H9 (cell line): ENCODE data around the gene TWF1. TPM values are rescaled to one million over a fixed set of nuclear protein-coding genes. Genes with fewer than 3 reads are reported as not detected.
"Not testable (repeated sequence)": the region's sequence is repeated elsewhere in the genome, so short reads cannot be mapped to it uniquely, and the experiment has no call there.

ENCODE experiments used
- DNase-seq: peaks from one replicate; pipeline ENCODE4 v3.0.0-alpha.2; 2017
- H2AFZ ChIP-seq: one replicate; pipeline ENCODE4 v1.6.1; 2013; ENCODE audit warnings: mild to moderate bottlenecking, low read length, control low read depth, moderate library complexity
- H2AK5ac ChIP-seq: 2 replicates; pipeline ENCODE4 v1.6.1; 2013; ENCODE audit warnings: low read length, control low read depth, mixed read lengths; ENCODE audit not compliant: insufficient read length
- H2BK120ac ChIP-seq: one replicate; pipeline ENCODE4 v1.6.1; 2013; ENCODE audit warnings: low read depth, mild to moderate bottlenecking, low read length, control low read depth, inconsistent platforms; ENCODE audit not compliant: poor library complexity, severe bottlenecking
- H2BK12ac ChIP-seq: 2 replicates; pipeline ENCODE4 v1.6.1; 2013; ENCODE audit warnings: low read length, control low read depth, mixed read lengths, low read depth; ENCODE audit not compliant: insufficient read length
- H2BK15ac ChIP-seq: 2 replicates; pipeline ENCODE4 v1.6.1; 2013; ENCODE audit warnings: low read depth, low read length, control low read depth
- H2BK20ac ChIP-seq: one replicate; pipeline ENCODE4 v1.6.1; 2013; ENCODE audit warnings: low read depth, mild to moderate bottlenecking, low read length, control low read depth, inconsistent platforms; ENCODE audit not compliant: poor library complexity, severe bottlenecking
- H2BK5ac ChIP-seq: 2 replicates; pipeline ENCODE4 v1.6.1; 2013; ENCODE audit warnings: low read length, control low read depth, mixed read lengths; ENCODE audit not compliant: insufficient read length
- H3K14ac ChIP-seq: 2 replicates; pipeline ENCODE4 v1.6.1; 2013; ENCODE audit warnings: low read length, control low read depth; ENCODE audit not compliant: insufficient read depth
- H3K18ac ChIP-seq: 2 replicates; pipeline ENCODE4 v1.6.1; 2013; ENCODE audit warnings: low read depth, mild to moderate bottlenecking, mixed read lengths, low read length, control low read depth; ENCODE audit not compliant: insufficient read length
- H3K23ac ChIP-seq: 2 replicates; pipeline ENCODE4 v1.6.1; 2013; ENCODE audit warnings: low read length, control low read depth, mixed read lengths, low read depth; ENCODE audit not compliant: insufficient read length
- H3K23me2 ChIP-seq: 2 replicates; pipeline ENCODE4 v1.6.1; 2013; ENCODE audit warnings: low read depth, mild to moderate bottlenecking, mixed read lengths, low read length, control low read depth; ENCODE audit not compliant: insufficient read length, poor library complexity, severe bottlenecking
- H3K27ac ChIP-seq: 2 replicates; pipeline ENCODE4 v1.5.1; 2013; ENCODE audit warnings: low read length, control low read depth, mixed read lengths, low read depth; ENCODE audit not compliant: insufficient read length
- H3K27me3 ChIP-seq: 2 replicates; pipeline ENCODE4 v1.6.1; 2013; ENCODE audit warnings: low read length, control low read depth, inconsistent platforms; ENCODE audit not compliant: insufficient read depth
- H3K4ac ChIP-seq: 2 replicates; pipeline ENCODE4 v1.6.1; 2013; ENCODE audit warnings: low read depth, mild to moderate bottlenecking, control low read depth, inconsistent platforms, low read length, moderate library complexity
- H3K4me1 ChIP-seq: 2 replicates; pipeline ENCODE4 v1.6.1; 2013; ENCODE audit warnings: low read length, control low read depth, inconsistent platforms; ENCODE audit not compliant: insufficient read depth
- H3K4me2 ChIP-seq: 2 replicates; pipeline ENCODE4 v1.6.1; 2013; ENCODE audit warnings: low read length, control low read depth, mixed read lengths; ENCODE audit not compliant: insufficient read length, insufficient read depth
- H3K56ac ChIP-seq: 2 replicates; pipeline ENCODE4 v1.6.1; 2013; ENCODE audit warnings: low read depth, mild to moderate bottlenecking, mixed read lengths, low read length, control low read depth; ENCODE audit not compliant: insufficient read length
- H3K79me1 ChIP-seq: 2 replicates; pipeline ENCODE4 v1.6.1; 2013; ENCODE audit warnings: low read depth, mild to moderate bottlenecking, moderate library complexity, low read length, control low read depth, inconsistent platforms; ENCODE audit not compliant: insufficient read depth, poor library complexity, severe bottlenecking
- H3K79me2 ChIP-seq: 2 replicates; pipeline ENCODE4 v1.6.1; 2013; ENCODE audit warnings: low read length, control low read depth, inconsistent platforms; ENCODE audit not compliant: insufficient read depth
- H3K9ac ChIP-seq: 2 replicates; pipeline ENCODE4 v1.6.1; 2013; ENCODE audit warnings: low read length, control low read depth, mixed read lengths; ENCODE audit not compliant: insufficient read length; ENCODE audit errors: extremely low read depth
- H3K9me3 ChIP-seq: one replicate; pipeline ENCODE4 v1.6.1; 2013; ENCODE audit warnings: low read depth, low read length, inconsistent platforms; ENCODE audit not compliant: control insufficient read depth
- H3T11ph ChIP-seq: one replicate; pipeline ENCODE4 v1.6.1; 2013; ENCODE audit warnings: mild to moderate bottlenecking, low read length, control low read depth, inconsistent platforms
- H4K20me1 ChIP-seq: one replicate; pipeline ENCODE4 v1.6.1; 2013; ENCODE audit not compliant: control insufficient read depth, insufficient read length, insufficient read depth
- H4K5ac ChIP-seq: 2 replicates; pipeline ENCODE4 v1.6.1; 2013; ENCODE audit warnings: low read depth, mild to moderate bottlenecking, mixed read lengths, low read length, control low read depth; ENCODE audit not compliant: insufficient read length
- H4K8ac ChIP-seq: replicated peaks from 2 replicates; pipeline ENCODE4 v1.6.1; 2013; ENCODE audit warnings: low read length, control low read depth, mixed read lengths, low read depth; ENCODE audit not compliant: insufficient read length
- H4K91ac ChIP-seq: 2 replicates; pipeline ENCODE4 v1.6.1; 2013; ENCODE audit warnings: low read depth, mild to moderate bottlenecking, moderate library complexity, mixed read lengths, low read length, control low read depth; ENCODE audit not compliant: insufficient read length
- H3K27ac Mint-ChIP-seq, 3 experiments: 2 replicates in 2 of 3; 3 replicates in 1 of 3; pipeline ENCODE4 v1.8.0; 2020 to 2021; ENCODE audit warnings: mixed read lengths in 3 of 3, mild to moderate bottlenecking in 1 of 3, moderate library complexity in 1 of 3
- H3K27me3 Mint-ChIP-seq: 2 replicates; pipeline ENCODE4 v1.8.0; 2021; ENCODE audit warnings: low read depth, mild to moderate bottlenecking, moderate library complexity, mixed read lengths
- H3K36me3 Mint-ChIP-seq, 3 experiments: 2 replicates in 2 of 3; 3 replicates in 1 of 3; pipeline ENCODE4 v1.8.0; 2020 to 2021; ENCODE audit warnings: low read depth in 3 of 3, mixed read lengths in 3 of 3; ENCODE audit not compliant: insufficient read depth in 1 of 3
- H3K4me1 Mint-ChIP-seq, 2 experiments: 2 replicates each; pipeline ENCODE4 v1.8.0; 2020; ENCODE audit warnings: mixed read lengths in 2 of 2
- H3K4me3 Mint-ChIP-seq, 2 experiments: 2 replicates in 1 of 2; 3 replicates in 1 of 2; pipeline ENCODE4 v1.8.0; 2020 to 2021; ENCODE audit warnings: mild to moderate bottlenecking in 2 of 2, mixed read lengths in 2 of 2, moderate library complexity in 1 of 2
- H3K9me3 Mint-ChIP-seq, 2 experiments: 2 replicates in 1 of 2; 3 replicates in 1 of 2; pipeline ENCODE4 v1.8.0; 2020; ENCODE audit warnings: mild to moderate bottlenecking in 2 of 2, mixed read lengths in 2 of 2, moderate library complexity in 1 of 2
- CTCF ChIP-seq: fragments of 200-600 bp; sonication (generic); conservative IDR thresholded peaks from 3 replicates; pipeline ENCODE4 v1.8.0; 2021; ENCODE audit warnings: antibody characterized with exemption, mild to moderate bottlenecking
- WGBS: extraction: QIAGEN DNeasy Blood & Tissue Kit; methylation state at CpG from one replicate; pipeline ENCODE4 v1.1.7; 2013; ENCODE audit warnings: missing lambda C conversion rate, low lambda C conversion rate, mixed read lengths; ENCODE audit not compliant: insufficient read length; ENCODE audit errors: extremely low coverage; 5-methylcytosine and 5-hydroxymethylcytosine counted together
- total RNA-seq: library from RNA; stranded (reverse); gene quantifications from 2 replicates; pipeline ENCODE4 v1.2.1, GENCODE V29; 2021

TWF1 gene
- total RNA-seq, 1 experiment from 2014 or later: 22.8 TPM

- no peaks in the 10 kb centered on the region for H3K79me2 ChIP-seq
- no peak overlapping the region for H2BK120ac ChIP-seq
- H2BK5ac ChIP-seq: no peak overlapping the region
- Mint-ChIP-seq H3K27me3 (no peaks in the 10 kb centered on the region; the same call in 1 of the 2 replicates), H3K4me3 (no peak overlapping the region), H3K27ac (no peak overlapping the region), H3K36me3 (peaks cover 5 to 8% (median 7%) of the 10 kb centered on the region in 3 experiments), H3K4me1 (no peaks in the 10 kb centered on the region), H3K9me3 (peaks cover 9% of the 10 kb centered on the region in 2 experiments; a peak in 4 of 5 replicates)
- no peaks in the 10 kb centered on the region for H4K20me1 ChIP-seq
- no peak overlapping the region for H2BK15ac ChIP-seq
- no peak overlapping the region for H2BK12ac ChIP-seq
- H4K8ac ChIP-seq: no peak overlapping the region
- H2AK5ac ChIP-seq: no peak overlapping the region
- no peaks in the 10 kb centered on the region for H3K79me1 ChIP-seq
- no peak for TF ChIP-seq CTCF
- no peak overlapping the region for H3K4ac ChIP-seq
- H3K9ac ChIP-seq: no peak overlapping the region
- H3K56ac ChIP-seq: no peak overlapping the region
- H3K27me3 ChIP-seq: no peaks in the 10 kb centered on the region
- no peaks in the 10 kb centered on the region for H3K4me1 ChIP-seq
- WGBS: no CpG with 5 or more reads among the region's 4 CpGs
- H3K4me2 ChIP-seq: no peak overlapping the region
- no peaks in the 10 kb centered on the region for H3K9me3 ChIP-seq
- H2AFZ ChIP-seq: no peak overlapping the region
- no peak overlapping the region for H3K18ac ChIP-seq
- no peak overlapping the region for H3K23ac ChIP-seq
- no peak overlapping the region for H3T11ph ChIP-seq
- H3K27ac ChIP-seq: no peak overlapping the region
- H4K91ac ChIP-seq: no peak overlapping the region
- H3K23me2 ChIP-seq: no peaks in the 10 kb centered on the region
- no peak for DNase-seq
- H3K14ac ChIP-seq: no peak overlapping the region
- no peak overlapping the region for H4K5ac ChIP-seq
- H2BK20ac ChIP-seq: no peak overlapping the region
Observed at GRCh38 chr12:43848226-43848507, 42.0 kb upstream of the TWF1 start.

DNA sequence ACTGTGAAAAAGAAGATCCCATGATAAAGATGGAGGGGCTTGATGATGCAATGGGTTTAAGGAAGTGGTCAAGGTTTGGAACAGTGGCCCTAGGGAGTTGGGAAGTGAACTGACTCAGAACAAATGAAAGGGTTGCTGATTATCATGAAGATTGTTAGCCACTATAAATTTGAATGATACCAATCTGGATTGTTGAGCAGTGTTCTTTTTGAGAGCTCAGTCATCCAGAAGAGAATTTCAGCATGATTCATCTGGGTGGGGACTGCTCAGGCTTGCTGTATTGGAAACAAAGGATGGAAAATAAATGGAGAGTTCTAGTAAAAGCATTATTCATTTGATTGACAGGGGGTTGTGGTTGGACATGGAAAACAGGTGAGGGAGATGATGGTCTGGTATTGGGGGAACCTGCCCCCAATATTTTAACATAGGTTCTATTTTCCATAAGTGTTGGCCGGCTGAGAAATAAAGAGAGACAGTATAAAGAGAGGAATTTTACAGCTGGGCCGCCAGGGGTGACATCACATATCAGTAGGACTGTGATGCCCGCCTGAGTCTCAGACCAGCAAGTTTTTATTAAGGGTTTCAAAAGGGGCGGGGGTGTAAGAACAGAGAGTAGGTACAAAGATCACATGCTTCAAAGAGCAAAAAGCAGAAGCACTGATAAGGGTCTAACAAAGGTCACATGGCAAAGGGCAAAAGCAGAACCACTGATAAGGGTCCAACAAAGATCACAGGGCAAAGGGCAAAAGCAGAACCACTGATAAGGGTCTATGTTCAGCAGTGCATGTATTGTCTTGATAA lies 41.5 kb upstream of the TWF1 start:
- H3K4ac ChIP-seq, H4K91ac ChIP-seq, H3K9me3 ChIP-seq, H3K9me3 Mint-ChIP-seq, H2AK5ac ChIP-seq, H3K79me1 ChIP-seq, H2BK12ac ChIP-seq, H3K14ac ChIP-seq, H3K36me3 Mint-ChIP-seq, H3K27me3 ChIP-seq, H3K4me2 ChIP-seq, H3K18ac ChIP-seq, H2BK120ac ChIP-seq, H2BK5ac ChIP-seq, H4K8ac ChIP-seq, H3K4me3 Mint-ChIP-seq, H4K5ac ChIP-seq, H3K23ac ChIP-seq, H3K4me1 ChIP-seq, H3K79me2 ChIP-seq, H3K56ac ChIP-seq, H3K27me3 Mint-ChIP-seq, H2BK15ac ChIP-seq, H3K27ac ChIP-seq, DNase-seq, H3K23me2 ChIP-seq, H3K9ac ChIP-seq, H3T11ph ChIP-seq, H3K27ac Mint-ChIP-seq, H4K20me1 ChIP-seq, H2BK20ac ChIP-seq, H3K4me1 Mint-ChIP-seq, H2AFZ ChIP-seq: not testable (repeated sequence)
- no CpG with 5 or more reads among the region's 4 CpGs for WGBS
